Activated CD8-positive, alpha-beta T cell treated with anti-CD3 and anti-CD28 coated beads for 36 hours (primary cell): ENCODE data around the gene ING1. TPM values are rescaled to one million over a fixed set of nuclear protein-coding genes. Genes with fewer than 3 reads are reported as not detected.
"Not testable (repeated sequence)": the region's sequence is repeated elsewhere in the genome, so short reads cannot be mapped to it uniquely, and the experiment has no call there.

ENCODE experiments used
- ATAC-seq: fragments of 200-7000 bp; cut with Tn5 transposase; one replicate; pipeline ENCODE4 v1.10.0; 2021; ENCODE audit warnings: mild to moderate bottlenecking, moderate library complexity
- CTCF ChIA-PET: fragments of 350-600 bp; sonication (Branson Sonifier 250); formaldehyde crosslinking; loops from one replicate; lab custom pipeline; 2021; ENCODE audit warnings: antibody characterized with exemption; lab: Charles Lee
- POLR2A ChIA-PET: fragments of 350-600 bp; sonication (Branson Sonifier 250); formaldehyde crosslinking; loops from one replicate; lab custom pipeline; 2021; ENCODE audit warnings: antibody characterized with exemption; lab: Charles Lee
- DNase-seq: peaks from one replicate; pipeline ENCODE4 v3.0.0-alpha.2; 2020
- H3K27ac Mint-ChIP-seq: one replicate; pipeline ENCODE4 v1.8.0; 2021; ENCODE audit warnings: mild to moderate bottlenecking, mixed read lengths
- H3K27me3 Mint-ChIP-seq: one replicate; pipeline ENCODE4 v1.8.0; 2021; ENCODE audit warnings: mixed read lengths
- H3K36me3 Mint-ChIP-seq: one replicate; pipeline ENCODE4 v1.8.0; 2021; ENCODE audit warnings: low read depth, mixed read lengths
- H3K4me1 Mint-ChIP-seq: one replicate; pipeline ENCODE4 v1.8.0; 2021; ENCODE audit warnings: low read depth, mixed read lengths
- H3K4me3 Mint-ChIP-seq: one replicate; pipeline ENCODE4 v1.8.0; 2021; ENCODE audit warnings: mild to moderate bottlenecking, moderate library complexity, mixed read lengths
- H3K9me3 Mint-ChIP-seq: one replicate; pipeline ENCODE4 v1.8.0; 2021; ENCODE audit warnings: mixed read lengths
- CTCF ChIP-seq: fragments of 200-600 bp; IDR thresholded peaks from one replicate; pipeline ENCODE4 v1.8.0; 2022; ENCODE audit warnings: antibody characterized with exemption, mild to moderate bottlenecking
- intact Hi-C: fragments of 100-400 bp; cut with micrococcal nuclease; formaldehyde crosslinking; loops from one replicate; pipeline ENCODE4 v1.10.0; 2022
- total RNA-seq, 2 experiments: library from RNA; stranded (reverse); gene quantifications; one replicate each; pipeline ENCODE4 v1.2.3, GENCODE V29; 2021

The ING1 gene
- total RNA-seq, 2 experiments from 2014 or later = 22.0 to 22.2 TPM

- CTCF ChIA-PET = interaction anchor here (1.0 kb wide), 1 partner anchor 97 kb away, joined by 3 read pairs; no protein-coding TSS in a partner anchor
- H3K4me1 Mint-ChIP-seq = peaks cover 2% of the 10 kb centered on the region
- TF ChIP-seq CTCF = no peak
- ATAC-seq (no peak), DNase-seq (no peak)
- H3K9me3 Mint-ChIP-seq = no peaks in the 10 kb centered on the region
- H3K36me3 Mint-ChIP-seq = peaks cover 11% of the 10 kb centered on the region
- no peak overlapping the region for H3K27ac Mint-ChIP-seq
- H3K4me3 Mint-ChIP-seq = no peak overlapping the region
- POLR2A ChIA-PET = interaction anchor here (0.8 to 1.5 kb wide), 3 partner anchors 12 to 45 kb away, joined by 3 read pairs; no protein-coding TSS in a partner anchor
- no peaks in the 10 kb centered on the region for H3K27me3 Mint-ChIP-seq
- intact Hi-C loops = no loop called here
These were observed 23.0 kb upstream of the ING1 start for GRCh38 chr13:110690516-110690915.

- peaks cover 39% of the 10 kb centered on the region for H3K36me3 Mint-ChIP-seq
These were observed 17.7 kb upstream of the ING1 start for GRCh38 chr13:110695774-110696173.

GRCh38 chr13:110696776-110697175 lies 16.7 kb upstream of the ING1 start:
- Mint-ChIP-seq H3K27ac (no peak overlapping the region), H3K4me1 (peaks cover 30% of the 10 kb centered on the region)
- CTCF ChIA-PET = no interaction called here

More at GRCh38 chr13:110695774-110696173, 17.7 kb upstream of the ING1 start:
- POLR2A ChIA-PET, CTCF ChIA-PET, H3K9me3 Mint-ChIP-seq, H3K4me3 Mint-ChIP-seq, DNase-seq, H3K27me3 Mint-ChIP-seq, H3K27ac Mint-ChIP-seq, ATAC-seq, intact Hi-C loops: not testable (repeated sequence)
- H3K4me1 Mint-ChIP-seq = peaks cover 29% of the 10 kb centered on the region

GRCh38 chr13:110697842-110698241 lies 15.7 kb upstream of the ING1 start:
- H3K4me3 Mint-ChIP-seq = no peak overlapping the region
- TF ChIP-seq CTCF = no peak
- CTCF ChIA-PET = no interaction called here
- peaks cover 37% of the 10 kb centered on the region for H3K4me1 Mint-ChIP-seq
- DNase-seq (no peak), ATAC-seq (no peak)
- intact Hi-C loops = no loop called here
- H3K9me3 Mint-ChIP-seq = no peaks in the 10 kb centered on the region
- H3K36me3 Mint-ChIP-seq = peaks cover 50% of the 10 kb centered on the region
- peak overlapping the region; percentile 59 for H3K27ac Mint-ChIP-seq
- no peaks in the 10 kb centered on the region for H3K27me3 Mint-ChIP-seq
- POLR2A ChIA-PET = no interaction called here

More at GRCh38 chr13:110696776-110697175, 16.7 kb upstream of the ING1 start:
- intact Hi-C loops = no loop called here
- ATAC-seq (no peak), DNase-seq (no peak)
- Mint-ChIP-seq H3K36me3 (peaks cover 43% of the 10 kb centered on the region), H3K4me3 (no peak overlapping the region), H3K9me3 (no peaks in the 10 kb centered on the region), H3K27me3 (no peaks in the 10 kb centered on the region)
- POLR2A ChIA-PET = interaction anchor here (0.6 kb wide), 1 partner anchor 9 kb away, joined by 3 read pairs; no protein-coding TSS in a partner anchor
- TF ChIP-seq CTCF = no peak

GRCh38 chr13:110698689-110699088 lies 14.8 kb upstream of the ING1 start:
- Mint-ChIP-seq H3K27me3 (no peaks in the 10 kb centered on the region), H3K4me1 (peaks cover 44% of the 10 kb centered on the region), H3K4me3 (no peak overlapping the region), H3K36me3 (peaks cover 51% of the 10 kb centered on the region), H3K27ac (no peak overlapping the region), H3K9me3 (no peaks in the 10 kb centered on the region)
- ChIA-PET CTCF (no interaction called here), POLR2A (interaction anchor here (1.0 kb wide), 1 partner anchor 59 kb away, joined by 3 read pairs; no protein-coding TSS in a partner anchor)
- DNase-seq = no peak
- no peak for TF ChIP-seq CTCF
- intact Hi-C loops = no loop called here
- ATAC-seq = no peak
